Measurements from ENCODE around the gene TSPO.
"Not testable (repeated sequence)": the region's sequence is repeated elsewhere in the genome, so short reads cannot be mapped to it uniquely, and the experiment has no call there.

TSPO gene

GRCh38 chr22:43151251-43152002, at the start of gene TSPO:
Gene TSPO (plus strand): TSS chr22:43151559. CDS start chr22:43159239, 7,680 bp downstream.
- no peak for DNase-seq

GRCh38 chr22:43104056-43104625, 47.2 kb upstream of the TSPO start:
- DNase-seq = not testable (repeated sequence)

GRCh38 chr22:43104950-43105349, 46.4 kb upstream of the TSPO start:
- not testable (repeated sequence) for DNase-seq

GRCh38 chr22:43106302-43106701, 45.1 kb upstream of the TSPO start:
- no peak for DNase-seq

DNA sequence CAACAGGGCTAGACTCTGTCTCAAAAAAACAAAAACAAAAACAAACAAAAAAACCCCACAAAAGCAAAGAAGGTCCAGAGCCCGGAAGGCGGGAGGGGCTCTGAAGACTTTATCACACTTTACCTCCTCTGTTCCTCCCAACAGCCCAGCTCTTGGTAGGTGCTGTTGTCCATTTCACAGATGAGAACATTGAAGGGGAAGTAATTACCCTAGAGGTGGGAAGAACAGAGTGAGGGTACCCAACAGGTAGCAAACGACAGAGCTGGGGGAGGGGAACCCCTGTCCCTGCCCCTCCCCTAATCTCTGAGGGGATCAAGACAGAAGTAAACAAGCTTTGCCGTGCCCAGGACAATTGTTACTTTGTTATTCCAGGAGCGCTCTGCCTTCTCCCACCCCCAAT, 41.8 kb upstream of the TSPO start:
- DNase-seq = no peak

DNA sequence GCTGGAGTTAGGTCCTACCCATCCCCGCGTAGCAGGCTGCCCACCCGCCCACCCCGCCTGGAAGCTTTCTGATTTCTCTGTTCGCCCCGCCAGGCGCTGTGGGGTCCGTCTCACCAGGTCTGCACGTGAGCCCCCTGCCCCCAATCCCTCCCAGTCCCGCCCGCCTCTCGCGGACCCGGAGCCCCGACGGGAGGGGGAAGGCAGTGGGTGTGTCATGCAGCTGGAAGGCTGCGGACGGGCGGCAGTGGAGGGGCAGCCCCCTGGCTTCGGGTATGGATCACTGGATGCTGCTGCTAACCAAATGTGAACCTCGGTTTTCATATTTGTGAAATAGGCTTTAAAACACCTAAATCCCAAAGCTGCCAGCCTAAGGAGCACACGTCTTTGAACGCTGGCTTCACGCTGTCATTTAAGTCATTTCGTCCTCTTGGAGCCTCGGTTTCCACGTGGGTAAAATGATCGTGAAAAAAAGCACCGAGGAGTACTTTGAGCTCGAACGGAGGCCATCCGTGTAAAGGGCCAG, 41.4 kb upstream of the TSPO start:
- no peak for DNase-seq

- DNase-seq = peak; percentile 30
Observed at GRCh38 chr22:43110444-43110926, 40.9 kb upstream of the TSPO start, which contains the start of gene BIK. Gene BIK (plus strand): TSS chr22:43110750. CDS start chr22:43124023, 13,273 bp downstream.

GRCh38 chr22:43110927-43111623, 40.3 kb upstream of the TSPO start:
- DNase-seq = peak; percentile 1

DNA sequence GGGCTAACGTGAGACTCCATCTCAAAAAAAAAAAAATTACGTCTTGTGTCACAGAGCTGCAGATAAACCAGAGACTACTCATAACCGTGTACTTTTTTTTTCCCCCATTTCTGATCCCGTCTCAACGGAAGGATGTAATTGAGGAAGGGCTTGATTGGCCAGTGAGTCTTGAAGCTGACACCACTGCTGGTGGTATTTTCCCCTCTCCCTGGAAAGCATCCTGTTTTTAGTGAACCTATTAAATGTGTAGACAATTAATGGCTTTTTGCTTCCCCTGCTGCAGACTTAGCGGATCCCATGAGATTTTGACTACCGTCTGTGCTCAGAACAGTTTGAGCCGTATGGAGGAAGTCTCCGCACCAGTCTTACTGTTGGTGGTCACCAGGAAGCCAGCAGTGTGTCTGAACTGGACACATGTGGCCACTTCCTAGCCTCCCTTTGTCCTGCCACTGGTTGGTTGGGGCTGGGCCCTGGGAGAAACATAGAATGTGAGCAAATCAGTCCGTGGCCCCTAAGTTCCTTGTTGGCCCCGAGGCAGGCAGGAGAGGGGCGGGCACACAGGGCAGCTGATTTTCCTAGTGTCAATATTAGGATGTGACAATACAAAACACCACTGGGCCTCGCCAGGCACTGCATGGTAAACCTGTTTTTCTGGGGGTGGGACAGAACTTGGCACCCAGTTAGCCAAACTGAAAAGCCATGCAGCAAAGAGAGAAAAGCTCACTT, 37.7 kb upstream of the TSPO start:
- DNase-seq = no peak

- DNase-seq = no peak
Observed at GRCh38 chr22:43114958-43115357, 36.4 kb upstream of the TSPO start.

- no peak for DNase-seq
Observed at GRCh38 chr22:43116932-43117331, 34.4 kb upstream of the TSPO start.

DNA sequence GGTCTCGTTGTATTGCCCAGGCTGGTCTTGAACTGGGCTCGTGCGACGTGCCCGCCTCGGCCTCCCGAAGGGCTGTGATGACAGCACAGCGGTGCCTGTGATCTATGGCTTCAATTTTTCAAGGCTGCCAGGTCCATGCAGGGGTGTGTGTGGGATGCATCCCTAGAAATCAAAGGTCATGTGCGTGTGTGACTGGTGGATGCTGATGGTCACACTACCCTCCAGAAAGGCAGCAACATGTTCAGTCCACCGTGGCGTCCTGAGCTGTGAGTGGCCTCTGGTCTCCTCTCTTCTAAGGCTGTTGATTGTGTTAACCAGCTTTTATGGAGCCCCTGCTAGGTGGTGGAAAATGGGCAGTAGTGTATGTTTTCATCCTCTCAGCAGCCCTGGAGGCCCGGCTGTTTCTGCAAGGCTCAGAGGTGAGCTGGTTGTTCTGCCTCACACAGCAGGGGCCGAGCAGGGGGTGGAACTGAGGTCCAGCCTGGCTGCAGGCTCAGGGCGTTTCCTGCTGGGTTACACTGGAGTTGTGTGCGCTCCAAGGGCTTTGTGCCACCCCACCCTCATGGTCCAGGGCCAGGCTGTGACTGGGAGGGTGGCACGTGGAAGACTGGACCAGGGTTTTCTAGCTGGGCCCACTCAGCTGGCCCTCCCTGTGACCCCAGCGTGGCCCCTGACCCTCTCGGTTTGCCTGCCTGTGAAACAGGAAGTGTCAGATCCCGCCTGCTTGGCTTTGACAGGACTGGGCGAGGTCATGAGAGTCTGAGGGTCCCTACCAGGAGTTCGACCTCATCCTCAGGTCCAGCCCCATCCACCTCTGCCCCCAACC, 33.1 kb upstream of the TSPO start:
- no peak for DNase-seq

DNA sequence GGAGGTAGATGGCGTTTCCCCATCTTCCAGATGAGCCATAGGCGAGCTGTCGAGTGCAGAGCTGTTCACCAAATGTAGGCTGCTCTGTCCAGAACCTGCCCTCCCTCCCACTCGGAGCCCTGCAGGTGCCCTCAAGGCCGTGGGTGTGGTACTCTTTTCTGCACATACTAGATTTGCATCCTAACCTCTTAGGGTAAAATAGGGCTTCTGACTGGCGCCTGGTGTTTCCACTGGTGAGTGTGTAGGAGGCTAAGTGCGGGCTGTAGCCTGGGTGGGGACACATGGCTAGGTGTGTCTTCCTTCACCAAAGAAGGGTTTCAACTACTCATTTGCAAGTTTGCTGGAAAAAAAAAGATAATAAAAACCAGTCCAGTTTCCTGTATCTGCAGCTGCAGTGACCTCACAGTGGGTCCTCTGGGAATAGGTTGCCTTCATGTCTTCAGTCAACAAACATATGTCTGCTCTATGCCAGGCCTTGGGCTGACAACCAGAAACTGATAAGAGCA, 32.4 kb upstream of the TSPO start:
- DNase-seq = peak; percentile 73

- no peak for DNase-seq
Observed at GRCh38 chr22:43126501-43127165, 24.7 kb upstream of the TSPO start.

DNA sequence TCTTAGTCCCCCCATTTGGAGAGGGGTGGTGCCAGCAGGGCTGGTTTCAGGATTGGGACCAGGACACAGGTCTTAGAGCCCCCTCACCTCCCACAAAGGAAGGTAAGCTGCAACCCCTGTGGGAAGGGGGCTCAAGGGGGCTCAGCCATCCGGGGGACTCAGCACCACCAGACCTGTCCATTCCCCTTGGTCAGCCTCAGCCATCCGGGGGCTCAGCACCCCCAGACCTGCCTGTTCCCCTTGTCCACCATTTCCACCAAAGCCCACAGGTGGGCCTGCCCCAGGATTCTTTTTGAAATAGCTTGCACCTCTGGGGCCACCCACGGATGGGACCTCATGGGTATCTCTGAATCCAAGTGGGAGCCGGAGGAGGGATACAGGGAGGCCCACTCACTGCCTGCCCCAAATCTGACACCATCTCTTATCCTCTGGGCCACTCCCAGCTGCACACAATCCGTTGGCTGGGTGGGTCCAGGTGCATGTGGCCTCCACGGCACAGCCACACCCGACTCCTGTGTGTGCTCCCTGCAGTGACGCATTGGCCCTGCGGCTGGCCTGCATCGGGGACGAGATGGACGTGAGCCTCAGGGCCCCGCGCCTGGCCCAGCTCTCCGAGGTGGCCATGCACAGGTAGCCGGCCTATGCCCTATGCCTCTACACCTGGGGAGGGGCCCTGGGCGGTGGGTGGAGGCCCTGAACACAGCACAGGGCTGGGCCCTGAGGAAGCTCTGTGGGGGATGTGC, 24.0 kb upstream of the TSPO start:
- DNase-seq = no peak

DNA sequence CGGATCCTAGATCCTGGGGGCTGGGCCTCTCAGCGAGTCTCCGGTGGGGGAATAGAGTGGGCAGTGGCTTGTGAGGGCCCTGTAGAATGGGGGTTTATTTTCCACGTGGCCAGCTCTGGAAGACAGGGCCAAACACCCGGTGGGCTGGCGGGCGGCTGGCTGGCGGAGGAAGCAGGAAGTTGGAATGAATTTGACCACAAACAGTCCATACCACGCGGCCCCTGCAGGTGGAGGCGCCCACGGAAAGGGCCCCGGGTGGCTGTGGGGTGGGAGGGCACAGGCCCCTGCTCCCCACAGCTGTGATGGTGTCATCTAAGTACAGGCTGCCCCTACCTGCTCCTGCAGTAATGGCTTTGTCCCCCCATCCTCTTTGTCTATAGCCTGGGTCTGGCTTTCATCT, 23.2 kb upstream of the TSPO start:
- no peak for DNase-seq

DNA sequence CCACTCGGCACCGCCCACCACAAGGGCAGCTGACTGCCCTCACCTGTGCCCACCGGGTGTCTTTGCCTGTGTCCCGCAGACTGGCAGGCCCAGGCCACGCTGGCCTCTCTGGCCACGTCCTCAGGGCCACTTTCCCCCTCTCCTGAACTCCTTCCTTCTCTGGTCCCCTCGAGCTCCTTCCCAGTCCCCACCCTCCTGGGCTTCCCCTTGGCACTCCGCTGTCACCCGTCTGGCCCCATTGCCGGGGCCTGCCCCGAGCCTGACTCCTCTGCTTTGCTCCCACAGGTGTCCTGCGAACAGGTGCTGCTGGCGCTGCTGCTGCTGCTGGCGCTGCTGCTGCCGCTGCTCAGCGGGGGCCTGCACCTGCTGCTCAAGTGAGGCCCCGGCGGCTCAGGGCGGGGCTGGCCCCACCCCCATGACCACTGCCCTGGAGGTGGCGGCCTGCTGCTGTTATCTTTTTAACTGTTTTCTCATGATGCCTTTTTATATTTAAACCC, 22.4 kb upstream of the TSPO start:
- peak; percentile 20 for DNase-seq

DNA sequence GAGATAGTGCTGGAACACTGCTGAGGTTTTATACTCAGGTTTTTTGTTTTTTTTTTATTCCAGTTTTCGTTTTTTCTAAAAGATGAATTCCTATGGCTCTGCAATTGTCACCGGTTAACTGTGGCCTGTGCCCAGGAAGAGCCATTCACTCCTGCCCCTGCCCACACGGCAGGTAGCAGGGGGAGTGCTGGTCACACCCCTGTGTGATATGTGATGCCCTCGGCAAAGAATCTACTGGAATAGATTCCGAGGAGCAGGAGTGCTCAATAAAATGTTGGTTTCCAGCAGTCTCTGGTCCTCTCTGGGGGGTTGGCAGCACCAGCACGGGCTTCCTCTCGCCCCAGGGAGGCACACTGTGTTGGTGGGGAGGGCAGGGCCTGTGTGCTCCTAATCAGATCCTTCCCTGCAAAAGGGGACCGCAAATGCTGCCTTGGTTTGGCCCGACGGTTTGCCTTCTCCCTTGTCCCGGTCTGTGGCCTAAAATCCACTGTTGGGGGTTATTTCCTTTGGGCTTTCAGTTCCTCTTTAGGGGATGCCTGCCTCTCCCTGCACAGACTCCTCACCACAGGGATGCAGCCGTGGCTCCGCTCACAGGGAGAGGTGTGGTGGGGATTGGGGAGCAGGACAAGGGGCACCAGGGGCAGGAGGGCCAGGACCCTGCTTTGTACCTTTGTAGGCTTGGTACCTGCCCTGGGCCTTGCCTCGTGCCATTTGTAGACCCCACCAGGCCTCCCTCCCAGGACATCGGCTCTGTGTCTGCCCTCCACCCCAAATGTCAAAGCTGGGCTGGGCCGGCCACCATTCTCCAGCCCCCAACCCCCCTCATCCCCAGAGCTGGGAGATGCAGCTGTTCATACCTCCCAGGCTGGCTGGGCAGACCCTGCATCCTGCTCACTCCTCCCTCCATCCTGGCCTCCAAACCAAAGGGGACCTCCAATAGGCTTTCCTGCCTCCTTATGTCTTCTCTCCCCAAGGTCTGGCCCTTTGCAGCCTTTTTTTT, 21.6 kb upstream of the TSPO start:
- no peak for DNase-seq

All from NCI-H526 treated with DMSO at 0.1 percent for 48 hours (cell line).